NOMO-1 (cell line): ENCODE results near the gene KIRREL2.
"Not testable (repeated sequence)": the region's sequence is repeated elsewhere in the genome, so short reads cannot be mapped to it uniquely, and the experiment has no call there.

Source experiments
- DNase-seq, 2 experiments: peaks; one replicate each; lab custom pipeline; 2025; ENCODE audit not compliant: unreplicated experiment in 2 of 2; lab: John Stamatoyannopoulos, UW

The KIRREL2 gene

DNA sequence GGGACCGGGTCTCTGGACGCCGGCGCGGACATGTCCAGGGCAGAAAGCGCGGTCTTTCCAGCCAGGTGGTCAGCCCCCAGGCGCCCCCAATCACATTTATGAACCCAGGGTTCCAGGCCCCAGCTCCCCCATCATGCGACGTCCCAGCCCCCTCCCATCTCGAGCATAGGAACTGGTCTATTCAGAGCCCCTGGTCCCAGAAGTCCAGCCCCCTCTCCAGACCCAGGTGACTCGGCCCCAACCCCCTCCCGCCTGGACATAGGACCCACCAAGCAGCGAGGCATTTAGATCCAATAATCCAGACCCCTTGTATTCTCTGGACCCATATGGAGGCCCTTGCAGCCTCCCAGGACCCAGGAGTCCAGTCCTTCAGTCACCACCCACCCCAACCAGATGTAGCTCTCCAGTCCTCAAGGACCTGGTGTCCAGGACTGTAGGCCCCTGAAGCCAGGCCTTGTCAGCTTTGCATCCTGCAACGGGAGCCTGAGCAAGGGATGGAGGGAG is 12.2 kb downstream of the KIRREL2 start:
- no peak for DNase-seq

DNA sequence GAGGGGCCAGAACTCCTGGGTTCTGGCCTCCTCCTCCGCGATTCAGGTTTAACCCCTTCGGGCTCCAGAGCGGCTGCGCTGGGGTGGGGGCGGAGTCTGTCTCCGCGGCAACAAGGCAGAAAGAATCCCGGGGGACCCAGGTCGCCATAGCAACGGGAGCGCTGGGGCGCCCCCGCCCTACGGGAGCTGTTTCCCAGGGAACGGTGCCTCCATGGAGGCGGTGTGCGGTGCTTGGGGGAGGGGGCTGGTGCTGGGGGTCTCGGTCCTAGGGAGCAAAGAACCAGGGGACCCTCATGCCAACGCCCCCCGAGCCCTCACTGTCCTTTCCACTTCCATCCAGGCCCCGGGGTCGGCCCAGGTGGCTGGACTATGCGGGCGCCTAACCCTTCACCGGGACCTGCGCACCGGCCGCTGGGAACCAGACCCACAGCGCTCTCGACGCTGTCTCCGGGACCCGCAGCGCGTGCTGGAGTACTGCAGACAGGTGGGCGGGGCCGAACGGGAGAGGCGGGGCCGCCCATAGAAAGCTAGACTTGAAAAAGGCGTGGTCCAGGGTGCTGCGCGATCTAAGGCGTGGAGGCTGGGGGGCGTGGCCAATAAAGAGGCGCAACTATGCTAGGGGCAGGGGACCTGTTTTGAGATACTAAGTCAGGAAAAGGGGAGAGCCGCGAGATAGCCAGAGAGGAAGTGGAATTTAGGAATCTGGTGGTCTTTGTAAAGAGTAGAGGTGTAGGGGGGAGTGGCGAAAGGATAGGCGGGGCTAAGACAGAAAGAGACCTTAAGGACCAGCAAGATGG is 12.8 kb downstream of the KIRREL2 start:
- peak; percentile 81 to 87 for DNase-seq

DNA sequence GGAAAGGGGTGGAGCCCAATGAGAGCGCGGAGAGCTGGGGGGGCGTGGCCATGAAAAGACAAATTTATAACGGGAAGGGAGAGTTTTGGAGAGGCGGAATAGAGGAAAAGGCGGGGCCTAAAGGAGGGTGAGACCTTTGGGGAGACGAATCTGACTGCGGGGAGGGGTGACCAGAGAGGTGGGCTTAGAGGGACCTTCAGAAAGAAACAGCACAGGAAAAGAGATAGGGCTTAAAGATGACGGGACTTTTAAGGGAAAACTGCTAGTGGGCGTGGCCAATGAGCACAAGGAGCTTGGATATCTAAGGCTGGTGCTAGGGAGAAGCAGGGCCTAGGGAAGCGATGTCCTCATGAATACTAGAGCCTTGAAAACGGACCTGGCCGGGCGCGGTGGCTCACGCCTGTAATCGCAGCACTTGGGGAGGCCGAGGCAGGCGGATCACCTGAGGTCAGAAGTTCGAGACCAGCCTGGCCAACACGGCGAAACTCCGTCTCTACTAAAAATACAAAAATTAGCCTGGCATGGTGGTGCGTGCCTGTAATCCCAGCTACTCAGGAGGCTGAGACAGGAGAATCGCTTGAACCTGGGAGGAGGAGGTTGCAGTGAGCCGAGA is 13.5 kb downstream of the KIRREL2 start:
- DNase-seq: peak in 1 of 2 experiments; percentile 46

DNA sequence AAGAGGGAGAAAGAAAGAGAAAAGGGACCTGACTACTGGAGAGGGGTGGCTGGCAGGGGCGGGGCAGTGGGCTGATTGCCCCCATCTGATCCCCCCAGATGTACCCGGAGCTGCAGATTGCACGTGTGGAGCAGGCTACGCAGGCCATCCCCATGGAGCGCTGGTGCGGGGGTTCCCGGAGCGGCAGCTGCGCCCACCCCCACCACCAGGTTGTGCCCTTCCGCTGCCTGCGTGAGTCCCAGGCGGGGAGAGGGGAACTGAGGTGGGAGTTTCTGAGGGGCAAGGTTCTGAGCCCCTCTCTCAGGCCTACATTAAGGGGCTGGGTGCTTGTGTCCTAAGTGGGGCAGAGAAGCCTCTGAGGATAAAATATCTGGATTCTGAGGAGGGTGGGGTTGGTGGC is 14.1 kb downstream of the KIRREL2 start:
- DNase-seq: no peak

DNA sequence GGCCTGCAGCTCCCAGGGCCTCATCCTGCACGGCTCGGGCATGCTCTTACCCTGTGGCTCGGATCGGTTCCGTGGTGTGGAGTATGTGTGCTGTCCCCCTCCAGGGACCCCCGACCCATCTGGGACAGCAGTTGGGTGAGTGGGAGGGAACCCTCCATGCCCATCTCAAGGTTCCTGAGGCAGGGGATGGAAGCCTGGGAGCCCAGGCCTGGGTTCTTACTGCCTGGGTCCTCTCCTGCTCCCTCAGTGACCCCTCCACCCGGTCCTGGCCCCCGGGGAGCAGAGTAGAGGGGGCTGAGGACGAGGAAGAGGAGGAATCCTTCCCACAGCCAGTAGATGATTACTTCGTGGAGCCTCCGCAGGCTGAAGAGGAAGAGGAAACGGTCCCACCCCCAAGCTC is 14.9 kb downstream of the KIRREL2 start:
- DNase-seq: no peak

DNA sequence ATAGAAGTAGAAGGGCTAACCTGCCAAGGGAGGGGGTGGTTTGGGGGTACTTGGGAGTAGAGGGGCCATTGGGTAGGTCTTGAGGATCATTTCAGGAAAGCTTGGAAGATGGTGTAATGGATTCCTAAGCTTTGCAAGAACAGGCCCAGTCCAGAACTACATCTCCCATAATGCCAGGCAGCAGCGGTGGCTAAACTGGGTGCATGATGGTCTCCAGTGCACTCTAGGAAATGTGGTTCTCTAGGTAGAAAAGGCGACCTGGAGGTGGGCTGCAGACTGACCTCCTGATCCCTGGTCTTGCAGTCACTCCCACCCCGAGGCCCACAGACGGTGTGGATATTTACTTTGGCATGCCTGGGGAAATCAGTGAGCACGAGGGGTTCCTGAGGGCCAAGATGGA is 15.5 kb downstream of the KIRREL2 start:
- no peak for DNase-seq

DNA sequence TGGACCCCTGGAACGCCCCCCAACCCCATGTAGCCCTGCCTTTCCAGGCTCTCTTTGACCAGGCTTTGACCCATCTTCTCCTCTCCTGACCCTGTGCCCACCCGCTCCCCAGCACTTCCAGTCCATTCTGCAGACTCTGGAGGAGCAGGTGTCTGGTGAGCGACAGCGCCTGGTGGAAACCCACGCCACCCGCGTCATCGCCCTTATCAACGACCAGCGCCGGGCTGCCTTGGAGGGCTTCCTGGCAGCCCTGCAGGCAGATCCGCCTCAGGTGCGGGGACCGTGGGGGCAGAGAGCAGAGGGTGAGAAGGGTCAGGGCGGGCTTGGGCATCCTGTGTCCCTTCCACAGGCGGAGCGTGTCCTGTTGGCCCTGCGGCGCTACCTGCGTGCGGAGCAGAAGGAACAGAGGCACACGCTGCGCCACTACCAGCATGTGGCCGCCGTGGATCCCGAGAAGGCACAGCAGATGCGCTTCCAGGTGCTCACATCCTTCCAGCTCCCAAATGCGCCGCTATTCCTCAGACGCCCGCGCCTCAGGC is 17.8 kb downstream of the KIRREL2 start:
- no peak for DNase-seq

DNA sequence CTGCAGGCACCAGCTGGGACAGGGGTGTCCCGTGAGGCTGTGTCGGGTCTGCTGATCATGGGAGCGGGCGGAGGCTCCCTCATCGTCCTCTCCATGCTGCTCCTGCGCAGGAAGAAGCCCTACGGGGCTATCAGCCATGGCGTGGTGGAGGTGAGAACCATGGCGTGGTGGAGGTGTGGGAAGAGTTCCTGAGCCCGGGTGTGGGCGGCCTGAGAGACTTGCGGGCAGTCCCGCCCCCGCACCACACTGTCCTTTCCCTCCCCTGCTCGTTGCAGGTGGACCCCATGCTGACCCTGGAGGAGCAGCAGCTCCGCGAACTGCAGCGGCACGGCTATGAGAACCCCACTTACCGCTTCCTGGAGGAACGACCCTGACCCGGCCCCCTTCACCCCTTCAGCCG is 22.4 kb downstream of the KIRREL2 start:
- DNase-seq: no peak

DNA sequence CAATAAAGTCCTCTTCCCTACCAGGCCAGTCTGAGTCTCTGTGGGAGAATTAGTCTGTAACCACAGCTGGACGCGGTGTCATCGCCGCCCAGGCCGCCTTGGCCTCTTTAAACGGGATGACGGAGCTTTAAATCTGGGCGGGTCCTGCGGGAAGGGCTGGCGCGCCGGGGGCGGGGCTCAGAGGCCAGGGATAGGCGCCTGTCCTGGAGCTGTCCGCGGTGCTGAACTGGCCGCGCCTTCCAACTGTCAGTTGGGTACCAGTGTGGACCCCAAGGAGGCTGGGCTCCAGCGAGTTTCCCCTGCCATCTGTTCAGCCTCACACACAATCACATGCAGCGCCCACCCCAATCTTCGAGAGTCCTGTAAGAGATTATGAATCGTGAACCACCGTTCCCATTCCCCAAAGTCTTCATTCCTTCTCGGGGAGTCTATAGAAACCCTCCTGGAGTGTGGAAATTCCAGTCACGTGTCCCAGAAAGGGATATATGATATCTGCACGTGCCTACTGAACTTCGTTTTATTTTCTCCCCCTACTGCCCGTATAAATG is 23.1 kb downstream of the KIRREL2 start:
- DNase-seq: peak; percentile 91 to 93

DNA sequence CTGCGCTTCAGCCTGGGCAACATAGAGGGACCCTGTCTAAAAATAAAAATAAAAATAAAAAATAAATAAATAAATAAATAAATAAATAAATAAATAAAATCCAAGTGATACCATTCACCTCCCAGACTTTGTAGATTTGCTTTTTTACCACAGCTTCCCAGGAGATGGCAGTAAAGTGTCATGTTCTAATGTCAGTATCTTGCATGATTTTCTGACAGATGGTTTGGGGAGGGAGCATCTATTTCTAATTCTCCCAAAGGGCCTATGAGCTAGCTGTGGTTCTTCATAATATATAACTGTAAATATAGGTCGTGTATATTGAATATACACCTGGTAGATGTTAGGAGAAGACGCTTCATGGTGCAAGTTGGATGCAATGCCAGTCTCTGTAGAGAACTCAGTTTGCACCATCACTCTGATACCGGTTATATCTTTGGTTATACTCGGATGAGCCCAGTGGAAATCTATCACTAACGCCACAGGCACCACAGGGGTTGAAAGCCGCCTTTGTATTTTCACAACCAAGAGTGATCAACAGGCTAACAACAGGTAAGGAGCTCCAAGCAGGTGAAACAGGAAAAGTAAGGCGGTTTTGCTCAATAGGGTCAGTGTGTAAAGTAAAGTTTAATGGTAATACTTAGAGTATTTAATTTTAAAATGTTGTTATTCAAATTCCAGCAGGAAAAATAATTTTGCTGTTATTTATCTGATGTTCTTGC is 25.6 kb downstream of the KIRREL2 start:
- DNase-seq: peak; percentile 9 to 67

DNA sequence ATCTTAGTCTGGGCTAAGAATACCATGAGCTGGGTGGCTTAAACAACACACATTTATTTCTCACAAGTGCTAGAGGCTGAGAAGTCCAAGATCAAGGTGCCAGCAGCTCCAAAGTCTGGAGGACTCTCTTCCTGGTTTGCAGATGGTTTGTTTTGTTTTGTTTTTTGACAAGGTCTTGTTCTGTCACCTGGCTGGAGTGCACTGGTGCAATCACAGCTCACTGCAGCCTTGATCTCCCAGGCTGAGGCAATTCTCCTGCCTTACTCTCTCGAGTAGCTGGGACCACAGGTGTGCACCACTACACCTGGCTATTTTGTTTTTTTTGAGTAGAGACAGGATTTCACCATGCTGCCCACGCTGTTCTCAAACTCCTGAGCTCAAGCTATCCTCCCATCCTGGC is 27.2 kb downstream of the KIRREL2 start:
- no peak for DNase-seq

DNA sequence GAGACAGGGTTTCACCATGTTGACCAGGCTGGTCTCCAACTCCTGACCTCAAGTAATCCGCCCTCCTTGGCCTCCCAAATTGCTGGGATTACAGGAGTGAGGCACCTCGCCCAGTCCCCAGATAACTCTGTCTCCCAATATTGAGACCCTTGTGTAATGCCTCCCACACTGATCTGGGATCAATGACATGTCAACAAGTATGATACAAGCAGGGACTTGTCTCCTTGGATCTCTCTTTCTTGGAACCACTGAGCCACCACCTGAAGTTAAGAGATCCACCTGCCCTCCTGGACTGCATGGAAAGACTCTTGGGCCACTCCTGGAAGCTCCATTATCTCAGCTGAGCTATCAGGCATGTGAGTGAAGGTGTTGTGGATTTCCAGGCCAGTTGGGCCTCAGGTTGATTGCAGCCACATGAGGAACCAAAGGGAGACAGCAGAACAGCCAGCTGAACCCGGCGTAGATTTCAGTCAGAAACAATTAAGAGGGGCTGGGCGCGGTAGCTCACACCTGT is 28.6 kb downstream of the KIRREL2 start:
- no peak for DNase-seq

DNA sequence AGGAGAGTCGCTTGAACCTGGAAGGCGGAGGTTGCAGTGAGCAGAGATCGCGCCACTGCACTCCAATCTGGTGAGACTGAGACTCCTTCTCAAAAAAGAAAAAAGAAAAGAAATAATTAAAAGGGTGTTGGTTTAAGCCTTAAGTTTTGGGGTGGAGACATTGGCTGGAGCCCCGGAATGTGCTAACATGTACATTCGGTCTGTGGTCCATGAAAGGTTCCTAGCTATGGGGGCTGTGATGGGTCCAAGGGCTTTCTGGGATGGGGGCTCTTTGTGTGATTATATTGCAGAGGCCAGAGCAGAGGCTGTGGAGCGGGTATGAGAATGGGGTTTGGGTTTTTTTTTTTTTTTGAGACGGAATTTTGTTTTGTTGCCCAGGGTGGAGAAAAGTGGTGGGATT is 29.2 kb downstream of the KIRREL2 start:
- DNase-seq: no peak

DNA sequence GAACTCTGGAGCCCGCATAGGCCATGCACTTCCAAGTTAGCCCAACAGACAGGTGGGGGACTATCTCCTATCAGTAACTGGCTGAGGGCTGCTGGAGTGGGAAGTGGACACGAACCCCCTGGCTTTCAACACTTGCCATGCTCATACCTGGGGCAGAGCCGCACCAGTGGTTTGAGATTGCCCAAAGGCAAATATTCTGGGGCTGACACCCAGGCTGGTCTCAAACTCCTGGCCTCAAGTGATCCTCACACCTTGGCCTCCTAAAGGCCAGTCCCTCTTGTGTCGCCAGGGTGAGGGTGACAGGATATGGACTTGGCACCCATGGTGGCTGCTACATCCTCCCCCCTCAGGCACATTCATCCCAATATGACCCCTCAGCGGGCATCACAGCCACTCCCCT is 30.5 kb downstream of the KIRREL2 start:
- DNase-seq: no peak

DNA sequence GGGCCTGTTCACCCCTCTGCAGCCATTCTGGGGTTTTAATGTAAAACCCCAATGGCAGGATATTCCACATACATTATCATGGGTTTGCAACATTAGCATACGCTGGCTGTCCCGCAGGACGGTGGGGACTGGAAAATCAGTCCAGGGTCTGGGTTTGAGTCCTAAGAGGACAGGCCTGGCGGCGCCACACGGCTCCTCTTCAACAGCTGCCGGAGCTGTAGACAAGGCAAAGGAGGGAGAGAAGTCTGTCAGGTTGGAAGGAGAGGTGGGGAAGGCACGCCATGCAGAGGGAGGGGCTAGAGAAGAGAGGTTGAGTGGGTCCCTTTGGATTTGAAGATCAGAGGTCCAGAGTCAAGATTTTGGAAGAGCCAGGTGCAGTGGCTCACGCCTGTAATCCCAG is 31.7 kb downstream of the KIRREL2 start:
- no peak for DNase-seq

DNA sequence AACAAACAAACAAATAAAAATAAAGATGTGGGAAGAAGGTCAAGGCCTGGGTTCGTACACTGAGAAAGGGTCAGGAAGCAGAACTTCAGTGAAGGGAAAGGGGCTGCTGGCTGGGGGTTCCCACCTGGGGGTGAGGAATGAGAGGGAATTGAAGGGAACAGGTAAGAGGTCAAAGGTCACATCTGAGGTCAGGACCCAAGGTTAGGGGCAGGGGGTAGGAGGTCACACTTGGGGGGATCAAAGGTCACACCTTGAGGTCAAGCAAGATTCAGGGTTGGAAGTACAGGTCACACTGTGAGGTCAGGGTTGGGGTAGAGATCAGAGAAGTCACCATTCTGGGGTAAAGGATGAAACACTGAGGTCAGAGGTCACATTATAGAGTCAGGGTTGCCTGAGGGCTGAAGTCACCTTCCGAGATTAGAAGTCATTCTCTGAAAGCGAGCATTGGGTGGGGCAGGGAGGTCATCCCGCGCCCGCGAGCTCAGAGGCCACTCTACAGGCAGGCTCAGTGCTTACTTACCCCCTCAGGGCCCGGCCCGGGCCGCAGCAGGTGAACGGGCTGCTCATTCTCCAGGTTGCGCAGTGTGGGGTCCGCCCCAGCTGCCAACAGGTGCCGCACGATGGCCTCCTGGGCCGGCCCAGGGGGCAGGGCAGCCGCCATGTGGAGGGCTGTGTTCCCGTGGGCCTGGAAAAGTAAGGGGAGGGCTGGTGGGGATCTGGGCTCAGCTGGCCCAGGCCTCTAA is 32.8 kb downstream of the KIRREL2 start:
- no peak for DNase-seq

DNA sequence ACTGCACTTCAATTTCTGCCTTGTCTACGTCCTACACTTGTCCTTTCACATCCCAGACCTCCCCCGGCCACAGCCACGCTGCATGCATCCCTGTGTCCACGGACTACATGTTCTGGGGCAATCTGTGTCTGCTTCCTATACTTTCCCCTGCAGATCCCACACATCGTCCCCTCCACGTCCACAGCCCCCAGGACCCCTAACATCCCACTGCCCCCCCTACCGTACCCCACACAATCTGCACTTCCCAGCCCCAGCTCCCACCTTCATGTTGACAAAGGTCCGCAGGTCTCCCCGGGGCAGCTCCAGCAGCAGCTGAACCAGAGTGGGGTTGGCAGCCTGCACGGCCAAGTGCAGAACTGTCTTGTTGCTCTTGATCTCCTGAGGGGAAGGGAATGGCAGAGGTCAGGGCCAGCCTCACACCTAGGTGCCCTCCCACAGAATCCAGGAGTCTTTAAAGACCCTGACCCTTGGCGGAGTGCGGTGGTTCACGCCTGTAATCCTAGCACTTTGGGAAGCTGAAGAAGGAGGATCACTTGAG is 33.5 kb downstream of the KIRREL2 start:
- DNase-seq: no peak

DNA sequence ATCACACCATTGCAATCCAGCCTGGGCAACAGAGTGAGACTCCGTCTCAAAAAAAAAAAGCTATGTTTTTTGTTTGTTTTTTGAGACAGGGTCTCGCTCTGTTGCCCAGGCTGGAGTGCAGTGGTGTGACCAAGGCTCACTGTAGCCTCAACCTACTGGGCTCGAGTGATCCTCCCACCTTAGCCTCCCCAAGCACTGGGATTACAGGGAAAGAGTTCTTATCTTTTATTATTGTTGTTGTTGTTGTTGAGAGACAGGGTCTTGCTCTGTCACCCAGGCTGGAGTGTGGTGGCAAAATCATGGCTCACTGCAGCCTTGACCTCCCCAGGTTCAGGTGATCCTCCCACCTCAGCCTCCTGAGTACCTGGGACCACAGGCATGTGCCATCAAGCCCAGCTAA is 35.1 kb downstream of the KIRREL2 start:
- not testable (repeated sequence) for DNase-seq

DNA sequence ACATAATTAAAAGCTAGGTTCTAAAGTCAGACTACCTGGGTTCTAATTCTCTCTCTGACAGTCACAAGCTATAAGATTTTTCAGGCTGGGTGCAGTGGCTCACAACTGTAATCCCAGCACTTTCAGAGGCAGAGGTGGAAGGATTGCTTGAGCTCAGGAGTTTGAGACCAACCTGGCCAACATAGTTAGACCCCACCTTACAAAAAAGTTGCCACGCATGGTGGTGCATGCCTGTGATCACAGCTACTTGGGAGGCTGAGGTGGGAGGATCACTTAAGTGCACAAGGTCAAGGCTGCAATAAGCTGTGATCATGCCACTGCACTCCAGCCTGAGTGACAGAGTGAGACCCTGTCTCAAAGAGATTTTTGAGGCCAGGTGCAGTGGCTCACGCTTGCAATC is 37.6 kb downstream of the KIRREL2 start:
- DNase-seq: no peak
